AG09319 (cell line): ENCODE data around the gene ENSA.
"Not testable (repeated sequence)": the region's sequence is repeated elsewhere in the genome, so short reads cannot be mapped to it uniquely, and the experiment has no call there.

Experiments used
- DNase-seq: peaks from one replicate; pipeline ENCODE4 v3.0.0-alpha.2; 2010; ENCODE audit warnings: low read depth; ENCODE audit errors: extremely low read depth
- CTCF ChIP-seq: IDR thresholded peaks from 2 replicates; pipeline ENCODE4 v1.5.1; 2011; ENCODE audit warnings: low read depth, mild to moderate bottlenecking, inconsistent platforms, low read length, moderate library complexity

ENSA gene

GRCh38 chr1:150596976-150597375, 32.4 kb downstream of the ENSA start:
- DNase-seq: no peak
- TF ChIP-seq CTCF: no peak

GRCh38 chr1:150596095-150596892, 33.1 kb downstream of the ENSA start:
- DNase-seq: no peak
- TF ChIP-seq CTCF: no peak

GRCh38 chr1:150582371-150582770, 47.0 kb downstream of the ENSA start:
- no peak for TF ChIP-seq CTCF
- no peak for DNase-seq

GRCh38 chr1:150581962-150582361, 47.5 kb downstream of the ENSA start:
- DNase-seq: not testable (repeated sequence)

- not testable (repeated sequence) for DNase-seq
Measured at GRCh38 chr1:150581437-150581836, 48.0 kb downstream of the ENSA start.

GRCh38 chr1:150580966-150581365, 48.4 kb downstream of the ENSA start:
- DNase-seq: not testable (repeated sequence)

- no peak for DNase-seq
- no peak for TF ChIP-seq CTCF
Measured at GRCh38 chr1:150579945-150580642, 49.3 kb downstream of the ENSA start.

GRCh38 chr1:150579110-150579944, 50.1 kb downstream of the ENSA start, which contains the start of gene MCL1:
MCL1 (minus strand) TSS chr1:150579610; CDS start chr1:150579530, 80 bp downstream.
- no peak; the same call in 1 of the 2 replicates for TF ChIP-seq CTCF
- DNase-seq: peak; percentile 94
